Muscle of leg (tissue), 11 donors: Measurements from ENCODE around the gene PRR23E. TPM values are rescaled to one million over a fixed set of nuclear protein-coding genes. Genes with fewer than 3 reads are reported as not detected.

ENCODE experiments used
- DNase-seq: peaks from one replicate; pipeline ENCODE4 v3.0.0; 2013
- H3K27ac ChIP-seq: one replicate; pipeline ENCODE4 v1.5.1; 2013; ENCODE audit warnings: mild to moderate bottlenecking, low read length, control low read depth
- H3K27me3 ChIP-seq: one replicate; pipeline ENCODE4 v1.6.1; 2013; ENCODE audit warnings: low read length; ENCODE audit not compliant: control insufficient read depth, insufficient read depth
- H3K36me3 ChIP-seq: one replicate; pipeline ENCODE4 v1.6.1; 2013; ENCODE audit warnings: low read length; ENCODE audit not compliant: control insufficient read depth, insufficient read depth
- H3K4me1 ChIP-seq: one replicate; pipeline ENCODE4 v1.6.1; 2013; ENCODE audit warnings: low read length; ENCODE audit not compliant: control insufficient read depth, insufficient read depth
- H3K4me3 ChIP-seq: one replicate; pipeline ENCODE4 v1.5.1; 2013; ENCODE audit warnings: low read length, control low read depth
- H3K9me3 ChIP-seq: replicated peaks from 2 replicates; pipeline ENCODE4 v1.6.1; 2013; ENCODE audit warnings: low read depth, low read length; ENCODE audit not compliant: control insufficient read depth
- WGBS: methylation state at CpG from one replicate; pipeline ENCODE4 v1.1.5; 2013; ENCODE audit warnings: missing lambda C conversion rate; ENCODE audit not compliant: insufficient coverage; 5-methylcytosine and 5-hydroxymethylcytosine counted together
- polyA plus RNA-seq, 8 donors: library from polyadenylated mRNA; unstranded; fragments of 120-200 nt; gene quantifications; one replicate each; pipeline versions ENCODE4 v1.2.1 to v1.2.3, GENCODE V29; 2013; ENCODE audit warnings: inconsistent platforms in 1 of 8, low replicate concordance in 1 of 8; ENCODE audit not compliant: insufficient read length in 8 of 8, insufficient read depth in 1 of 8
- total RNA-seq: library from RNA; stranded (reverse); fragments of 120-200 nt; gene quantifications from one replicate; pipeline ENCODE4 v1.2.4, GENCODE V29; 2013

Gene PRR23E
- total and polyA plus RNA-seq, 9 donors = not detected

DNA sequence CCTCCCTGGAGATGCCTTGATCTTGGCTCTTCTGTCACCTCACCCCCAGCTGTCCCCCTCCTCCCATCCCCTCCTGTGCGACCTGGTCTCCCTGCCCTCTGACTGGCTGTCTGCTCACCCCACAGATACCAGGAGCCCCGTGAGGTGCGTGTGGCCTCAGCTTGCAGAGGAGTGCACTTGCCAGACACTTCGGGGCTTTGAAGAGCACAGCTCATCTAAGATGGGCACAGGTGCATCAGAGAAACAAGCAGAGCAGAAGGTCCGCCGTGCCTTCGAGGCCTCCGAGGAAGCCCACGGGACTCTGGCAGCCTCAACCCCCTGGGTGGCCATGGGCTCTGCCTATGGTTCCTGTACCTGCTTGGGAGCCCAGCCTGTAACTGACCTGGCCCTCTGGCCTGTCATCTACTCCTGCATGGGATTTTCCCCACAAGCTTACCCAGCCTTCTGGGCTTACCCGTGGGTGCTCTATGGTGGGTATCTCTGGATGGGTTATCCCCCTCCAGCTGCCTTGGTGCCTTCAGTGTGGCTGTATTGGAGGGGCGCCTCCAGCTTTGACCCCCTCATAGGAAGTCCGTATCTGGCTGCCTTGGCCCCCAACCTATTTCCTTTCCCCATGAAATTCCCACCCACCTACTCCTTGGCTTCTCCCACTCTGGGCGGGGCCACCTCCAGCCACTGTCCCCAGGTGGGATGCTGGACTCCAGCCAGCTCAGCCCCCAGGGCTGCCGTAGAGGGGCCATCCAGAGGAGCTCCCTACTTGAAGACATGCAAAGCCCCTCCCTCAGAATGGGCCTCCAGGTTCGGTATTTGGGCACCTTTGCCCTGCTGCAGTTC lies 3.8 kb downstream of the PRR23E start:
- no peak for DNase-seq
- Histone ChIP-seq H3K27me3 (peaks cover 21% of the 10 kb centered on the region), H3K4me1 (no peaks in the 10 kb centered on the region), H3K27ac (no peak overlapping the region), H3K4me3 (no peak overlapping the region), H3K36me3 (no peaks in the 10 kb centered on the region), H3K9me3 (peaks cover 3% of the 10 kb centered on the region)
- 82% methylated on average over 12 of the region's 15 CpGs for WGBS

DNA sequence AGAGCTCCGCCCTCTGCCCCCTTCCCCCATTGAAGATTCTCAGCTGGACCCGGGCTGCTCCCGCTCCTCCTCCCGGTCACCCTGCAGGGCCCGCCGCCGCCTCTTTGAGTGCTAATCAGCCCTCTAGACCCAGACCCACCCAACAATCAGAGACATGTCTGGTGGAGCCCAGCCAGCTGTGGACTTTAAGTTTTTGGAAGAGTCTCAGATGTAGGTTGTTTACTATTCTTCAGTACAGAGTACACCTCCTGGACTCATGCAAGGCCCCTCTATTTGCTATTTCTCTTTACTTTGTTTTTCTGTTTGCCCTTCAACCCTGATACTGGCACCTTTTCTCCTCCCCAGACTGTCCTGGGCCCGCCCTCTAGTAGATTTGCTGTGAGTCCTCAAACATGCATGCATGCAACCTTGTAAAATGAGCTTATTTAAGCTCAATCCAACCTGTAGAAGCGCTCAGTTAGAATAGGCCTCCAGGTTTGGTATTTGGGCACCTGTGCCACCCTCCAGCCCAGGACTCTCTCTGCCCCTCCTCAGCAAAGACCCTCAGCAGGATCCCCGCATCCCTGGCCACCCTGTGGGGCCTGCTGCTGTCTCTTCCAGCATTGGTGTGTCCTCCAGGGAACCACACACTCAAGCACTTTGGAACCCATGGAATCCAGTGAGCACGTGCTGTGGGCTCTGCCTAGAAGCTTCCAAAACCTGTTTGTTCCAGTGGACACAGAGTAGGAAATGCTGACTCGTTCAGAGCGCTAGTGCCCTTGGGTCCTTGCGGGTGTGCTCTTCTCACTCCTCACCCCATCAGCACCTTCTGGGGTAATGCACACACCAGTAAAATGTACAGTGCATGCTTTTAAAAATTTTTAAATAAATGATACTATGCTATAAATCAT lies 4.6 kb downstream of the PRR23E start:
- H3K4me3 ChIP-seq = no peak overlapping the region
- 53% methylated on average over 5 of the region's 14 CpGs for WGBS
- no peak for DNase-seq
- H3K9me3 ChIP-seq = no peaks in the 10 kb centered on the region
- no peaks in the 10 kb centered on the region for H3K36me3 ChIP-seq
- H3K27me3 ChIP-seq = peaks cover 21% of the 10 kb centered on the region
- no peak overlapping the region for H3K27ac ChIP-seq
- H3K4me1 ChIP-seq = no peaks in the 10 kb centered on the region

- no peaks in the 10 kb centered on the region for H3K4me1 ChIP-seq
- no peaks in the 10 kb centered on the region for H3K9me3 ChIP-seq
- no peaks in the 10 kb centered on the region for H3K36me3 ChIP-seq
- 62% methylated on average over 4 of the region's 6 CpGs for WGBS
- DNase-seq = no peak
- H3K27me3 ChIP-seq = peaks cover 21% of the 10 kb centered on the region
- H3K27ac ChIP-seq = no peak overlapping the region
- H3K4me3 ChIP-seq = no peak overlapping the region
Measured at GRCh38 chr3:127200086-127200691, 7.3 kb downstream of the PRR23E start.

- DNase-seq = peak; percentile 42
- H3K27ac ChIP-seq = no peak overlapping the region
- peaks cover 6% of the 10 kb centered on the region for H3K27me3 ChIP-seq
- no peak overlapping the region for H3K4me3 ChIP-seq
- no peaks in the 10 kb centered on the region for H3K9me3 ChIP-seq
- no peaks in the 10 kb centered on the region for H3K4me1 ChIP-seq
- WGBS = no CpG with 5 or more reads among the region's 1 CpG
- H3K36me3 ChIP-seq = no peaks in the 10 kb centered on the region
Measured at GRCh38 chr3:127203024-127203423, 10.1 kb downstream of the PRR23E start.

GRCh38 chr3:127204841-127205582 lies 12.1 kb downstream of the PRR23E start:
- Histone ChIP-seq H3K27ac (no peak overlapping the region), H3K9me3 (no peaks in the 10 kb centered on the region), H3K27me3 (peaks cover 4% of the 10 kb centered on the region), H3K36me3 (no peaks in the 10 kb centered on the region), H3K4me1 (no peaks in the 10 kb centered on the region), H3K4me3 (no peak overlapping the region)
- no peak for DNase-seq
- 80% methylated on average over 11 of the region's 17 CpGs for whole genome bisulfite sequencing

- WGBS = 72% methylated on average over 3 of the region's 3 CpGs
- no peaks in the 10 kb centered on the region for H3K27me3 ChIP-seq
- no peaks in the 10 kb centered on the region for H3K36me3 ChIP-seq
- no peaks in the 10 kb centered on the region for H3K9me3 ChIP-seq
- H3K4me3 ChIP-seq = no peak overlapping the region
- H3K27ac ChIP-seq = no peak overlapping the region
- no peaks in the 10 kb centered on the region for H3K4me1 ChIP-seq
- no peak for DNase-seq
Measured at GRCh38 chr3:127206154-127206553, 13.2 kb downstream of the PRR23E start.

DNA sequence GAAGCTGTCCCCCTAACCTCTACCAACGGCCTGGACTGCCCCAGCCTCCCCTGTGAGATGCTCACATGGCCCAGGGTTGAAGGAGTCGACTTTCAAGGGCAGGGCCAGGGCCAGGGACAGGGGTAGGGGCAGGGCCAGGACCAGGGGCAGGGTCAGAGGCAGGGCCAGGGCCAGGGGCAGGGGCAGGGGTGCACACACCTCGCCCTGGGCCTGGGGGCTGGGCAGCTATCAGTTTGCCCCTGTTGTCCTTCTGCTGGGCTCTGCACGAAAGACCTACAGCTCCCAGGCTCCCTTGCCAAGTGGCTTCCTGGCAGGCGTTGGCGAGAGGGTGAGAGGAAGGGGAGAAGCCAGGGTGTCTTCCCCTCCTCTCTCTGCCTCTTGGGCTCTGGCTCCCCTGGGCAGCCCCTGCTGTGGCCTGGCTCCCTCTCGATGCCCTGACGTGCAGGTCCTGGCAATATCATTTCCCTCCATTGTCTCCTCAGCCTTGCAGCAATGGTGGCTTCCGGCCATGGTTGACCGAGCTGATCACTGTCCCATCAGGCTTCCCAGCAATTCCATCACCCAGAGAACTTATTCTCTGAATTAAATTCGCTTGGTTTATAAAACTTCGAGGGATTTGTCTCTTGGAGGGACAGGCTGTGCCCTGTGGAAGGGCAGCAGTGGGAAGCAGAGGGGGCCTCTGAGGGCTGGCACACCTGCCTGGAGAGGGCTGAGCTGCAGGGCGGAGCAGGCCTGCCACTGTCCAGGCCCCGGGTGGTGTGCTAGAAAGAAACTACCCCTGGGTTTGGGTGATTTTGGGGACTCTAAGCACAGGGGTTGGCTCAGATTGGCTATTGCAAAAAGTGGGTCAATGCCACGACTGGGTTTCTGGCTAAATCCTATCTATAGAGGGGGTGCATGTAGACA lies 13.9 kb downstream of the PRR23E start:
- Histone ChIP-seq H3K4me3 (no peak overlapping the region), H3K27me3 (no peaks in the 10 kb centered on the region), H3K27ac (no peak overlapping the region), H3K9me3 (no peaks in the 10 kb centered on the region), H3K4me1 (no peaks in the 10 kb centered on the region), H3K36me3 (no peaks in the 10 kb centered on the region)
- 74% methylated on average over 12 of the region's 15 CpGs for WGBS
- no peak for DNase-seq

GRCh38 chr3:127207727-127208482 lies 15.0 kb downstream of the PRR23E start:
- H3K4me1 ChIP-seq = no peaks in the 10 kb centered on the region
- H3K9me3 ChIP-seq = no peaks in the 10 kb centered on the region
- no peaks in the 10 kb centered on the region for H3K27me3 ChIP-seq
- WGBS = 77% methylated on average over 5 of the region's 8 CpGs
- no peaks in the 10 kb centered on the region for H3K36me3 ChIP-seq
- no peak overlapping the region for H3K4me3 ChIP-seq
- H3K27ac ChIP-seq = no peak overlapping the region
- DNase-seq = no peak
